Stimulated activated memory B cell treated with anti-CD40 and anti-IgM and Interleukin-4, amounts not matched to agents 10 μg/mL and 1 μg/mL and 100 μg/mL, for 72 hours (primary cell): Measurements from ENCODE around the gene SAMD4A.
"Not testable (repeated sequence)": the region's sequence is repeated elsewhere in the genome, so short reads cannot be mapped to it uniquely, and the experiment has no call there.

Source experiments
- ATAC-seq: fragments of 150-1000 bp; cut with Tn5 transposase; 2 replicates; pipeline ENCODE4 v1.10.0; 2021
- H3K27ac Mint-ChIP-seq: one replicate; pipeline ENCODE4 v1.8.0; 2022; ENCODE audit warnings: mild to moderate bottlenecking, mixed read lengths
- H3K27me3 Mint-ChIP-seq: one replicate; pipeline ENCODE4 v1.8.0; 2022; ENCODE audit warnings: mixed read lengths
- H3K36me3 Mint-ChIP-seq: one replicate; pipeline ENCODE4 v1.8.0; 2022; ENCODE audit warnings: mixed read lengths
- H3K4me1 Mint-ChIP-seq: one replicate; pipeline ENCODE4 v1.8.0; 2022; ENCODE audit warnings: mixed read lengths
- H3K4me3 Mint-ChIP-seq: one replicate; pipeline ENCODE4 v1.8.0; 2022; ENCODE audit warnings: mild to moderate bottlenecking, moderate library complexity, mixed read lengths
- H3K9me3 Mint-ChIP-seq: one replicate; pipeline ENCODE4 v1.8.0; 2022; ENCODE audit warnings: mixed read lengths

Gene SAMD4A

DNA sequence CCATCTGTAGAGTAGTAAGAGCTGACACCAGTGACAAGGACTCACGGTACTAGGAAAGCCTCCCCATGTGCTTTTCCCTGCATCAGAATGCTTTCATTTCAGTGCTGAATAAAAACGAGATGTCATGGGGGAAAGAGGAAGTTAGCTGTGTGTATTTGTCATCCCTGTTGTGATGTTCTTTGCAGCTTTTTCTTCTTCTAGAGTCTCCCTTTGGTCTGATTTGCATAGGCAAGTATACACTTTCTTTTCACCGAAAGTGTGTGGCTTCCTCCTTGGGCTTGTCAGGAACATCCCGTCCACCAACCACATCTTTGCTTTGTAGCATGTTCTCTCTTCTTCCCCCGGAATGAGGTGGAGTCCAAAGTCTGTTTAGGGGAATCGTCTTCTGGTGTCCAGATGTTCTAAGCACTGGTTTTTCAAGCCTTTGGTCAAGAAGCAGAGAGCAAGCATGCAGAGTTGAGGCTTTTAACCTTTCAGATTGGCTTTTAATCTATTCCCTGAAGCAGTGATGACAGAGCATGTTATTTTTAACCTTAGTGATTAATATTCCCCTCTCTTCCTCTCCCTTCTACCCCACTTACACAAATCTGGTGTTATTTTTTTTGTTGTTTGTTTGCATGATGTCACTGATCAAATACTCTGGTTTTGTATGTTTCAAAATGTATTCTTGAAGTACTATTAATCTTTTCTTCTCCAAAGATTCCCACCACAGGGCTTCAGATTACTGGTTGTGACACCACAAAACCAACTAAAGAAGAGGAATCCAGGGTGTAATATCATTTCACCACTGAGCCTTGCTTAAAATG lies 163.4 kb downstream of the SAMD4A start:
- H3K36me3 Mint-ChIP-seq, result peaks cover 4% of the 10 kb centered on the region
- H3K27ac Mint-ChIP-seq, result peak overlapping the region; percentile 83
- H3K9me3 Mint-ChIP-seq, result no peaks in the 10 kb centered on the region
- H3K27me3 Mint-ChIP-seq, result no peaks in the 10 kb centered on the region
- ATAC-seq, result peak; percentile 98
- H3K4me3 Mint-ChIP-seq, result peak overlapping the region; percentile 74
- peaks cover 24% of the 10 kb centered on the region for H3K4me1 Mint-ChIP-seq

DNA sequence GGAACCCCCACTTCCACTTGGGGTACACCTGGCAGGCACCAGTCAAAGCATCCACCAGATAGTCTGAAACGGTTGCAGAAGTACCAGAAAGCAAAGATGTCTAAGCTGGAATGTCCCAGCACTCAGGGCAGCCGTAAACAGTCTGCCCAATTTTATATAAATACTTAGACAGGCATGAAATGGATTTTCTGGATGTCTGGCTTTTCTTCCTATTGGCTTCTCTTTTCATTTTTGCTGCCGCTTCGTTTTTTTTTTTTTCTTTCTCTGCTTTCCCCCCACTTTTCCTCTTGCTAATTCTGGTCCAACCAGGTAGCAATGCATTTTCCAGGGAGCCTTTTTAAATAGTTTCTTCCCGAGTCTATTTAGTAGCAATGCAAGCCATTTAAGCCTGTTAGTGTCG lies 168.0 kb downstream of the SAMD4A start:
- H3K4me1 Mint-ChIP-seq, result peaks cover 16% of the 10 kb centered on the region
- no peaks in the 10 kb centered on the region for H3K9me3 Mint-ChIP-seq
- H3K27ac Mint-ChIP-seq, result no peak overlapping the region
- no peak overlapping the region for H3K4me3 Mint-ChIP-seq
- ATAC-seq, result no peak
- no peaks in the 10 kb centered on the region for H3K27me3 Mint-ChIP-seq
- peaks cover 12% of the 10 kb centered on the region for H3K36me3 Mint-ChIP-seq

- no peak overlapping the region for H3K4me3 Mint-ChIP-seq
- no peaks in the 10 kb centered on the region for H3K9me3 Mint-ChIP-seq
- peaks cover 12% of the 10 kb centered on the region for H3K4me1 Mint-ChIP-seq
- H3K36me3 Mint-ChIP-seq, result peaks cover 12% of the 10 kb centered on the region
- ATAC-seq, result no peak
- H3K27ac Mint-ChIP-seq, result no peak overlapping the region
- H3K27me3 Mint-ChIP-seq, result no peaks in the 10 kb centered on the region
These were observed 168.5 kb downstream of the SAMD4A start for GRCh38 chr14:54735424-54735823.

- Mint-ChIP-seq H3K36me3 (peaks cover 12% of the 10 kb centered on the region), H3K4me1 (no peaks in the 10 kb centered on the region), H3K4me3 (no peak overlapping the region), H3K27ac (peak overlapping the region; percentile 51), H3K9me3 (no peaks in the 10 kb centered on the region), H3K27me3 (no peaks in the 10 kb centered on the region)
- no peak for ATAC-seq
These were observed 170.3 kb downstream of the SAMD4A start for GRCh38 chr14:54737132-54737711.

- H3K27me3 Mint-ChIP-seq, result no peaks in the 10 kb centered on the region
- H3K4me3 Mint-ChIP-seq, result no peak overlapping the region
- H3K36me3 Mint-ChIP-seq, result peaks cover 12% of the 10 kb centered on the region
- ATAC-seq, result no peak
- H3K9me3 Mint-ChIP-seq, result no peaks in the 10 kb centered on the region
- H3K27ac Mint-ChIP-seq, result peak overlapping the region; percentile 51
- no peaks in the 10 kb centered on the region for H3K4me1 Mint-ChIP-seq
These were observed 171.1 kb downstream of the SAMD4A start for GRCh38 chr14:54738009-54738408.

DNA sequence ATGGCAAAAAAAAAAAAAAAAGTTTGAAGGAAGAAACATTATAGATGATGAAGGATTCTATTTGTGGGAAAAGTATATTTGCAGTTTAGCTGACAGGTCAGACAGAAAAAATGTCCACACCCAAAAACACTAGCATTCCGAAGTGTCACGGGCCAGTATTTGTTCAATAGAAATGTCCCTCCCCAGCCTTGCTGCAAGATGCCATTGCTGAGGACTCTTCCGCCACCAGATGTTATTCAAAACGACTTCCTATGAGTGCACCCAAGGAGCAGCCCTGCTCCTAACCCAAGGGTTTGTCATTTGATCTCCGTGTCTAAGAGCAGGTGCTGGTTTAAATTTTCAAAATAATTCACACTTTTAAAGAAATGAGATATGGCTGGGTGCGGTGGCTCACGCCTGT lies 172.6 kb downstream of the SAMD4A start:
- Mint-ChIP-seq H3K9me3 (no peaks in the 10 kb centered on the region), H3K4me3 (no peak overlapping the region), H3K27ac (no peak overlapping the region), H3K36me3 (peaks cover 12% of the 10 kb centered on the region), H3K27me3 (no peaks in the 10 kb centered on the region), H3K4me1 (no peaks in the 10 kb centered on the region)
- no peak for ATAC-seq

DNA sequence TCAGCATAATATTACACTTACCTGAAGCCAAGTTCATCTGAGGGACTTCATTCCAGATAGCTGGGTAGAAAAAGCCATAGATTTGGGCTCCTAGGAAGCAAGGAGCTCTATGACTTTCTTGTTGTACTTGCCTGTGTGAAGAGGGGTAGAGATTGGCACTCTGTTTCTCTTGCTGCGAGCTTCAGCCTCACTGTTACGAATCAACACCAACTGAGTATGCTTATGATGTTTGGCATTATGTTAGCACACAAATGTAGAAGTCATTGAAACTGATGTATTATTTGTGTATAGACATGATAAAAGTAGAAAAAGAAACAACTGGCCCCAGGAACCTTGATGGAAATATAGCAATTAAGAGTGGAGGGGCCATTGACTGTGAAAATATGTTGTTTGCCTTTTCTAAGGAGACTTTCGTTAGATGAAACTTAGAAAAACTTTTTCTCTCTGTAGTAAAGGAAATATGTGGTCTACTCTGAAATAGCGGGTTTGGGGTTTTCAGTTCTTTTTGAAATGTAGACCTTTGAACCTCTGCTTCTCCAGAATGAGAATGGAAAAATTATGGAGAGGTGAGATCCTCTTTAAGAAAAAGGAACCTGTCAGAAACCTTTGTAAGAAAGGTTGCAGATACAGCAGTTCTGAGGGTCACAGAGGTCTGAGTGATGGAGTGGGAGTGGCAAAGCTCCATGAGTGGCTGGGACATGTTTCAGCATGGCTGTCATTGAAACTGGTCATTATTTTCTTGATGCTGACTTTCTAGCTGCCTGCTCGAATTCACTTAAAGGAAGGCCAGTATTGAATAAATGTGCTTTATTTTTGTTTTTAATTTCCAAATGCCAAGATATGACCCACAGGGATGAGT lies 175.8 kb downstream of the SAMD4A start:
- Mint-ChIP-seq H3K4me3 (no peak overlapping the region), H3K27me3 (no peaks in the 10 kb centered on the region), H3K36me3 (peaks cover 12% of the 10 kb centered on the region), H3K9me3 (no peaks in the 10 kb centered on the region), H3K27ac (peak overlapping the region; percentile 20), H3K4me1 (no peaks in the 10 kb centered on the region)
- no peak for ATAC-seq

GRCh38 chr14:54743382-54743781 lies 176.5 kb downstream of the SAMD4A start:
- no peaks in the 10 kb centered on the region for H3K4me1 Mint-ChIP-seq
- no peak for ATAC-seq
- peaks cover 11% of the 10 kb centered on the region for H3K36me3 Mint-ChIP-seq
- H3K4me3 Mint-ChIP-seq, result no peak overlapping the region
- no peaks in the 10 kb centered on the region for H3K9me3 Mint-ChIP-seq
- peak overlapping the region; percentile 20 for H3K27ac Mint-ChIP-seq
- H3K27me3 Mint-ChIP-seq, result no peaks in the 10 kb centered on the region

DNA sequence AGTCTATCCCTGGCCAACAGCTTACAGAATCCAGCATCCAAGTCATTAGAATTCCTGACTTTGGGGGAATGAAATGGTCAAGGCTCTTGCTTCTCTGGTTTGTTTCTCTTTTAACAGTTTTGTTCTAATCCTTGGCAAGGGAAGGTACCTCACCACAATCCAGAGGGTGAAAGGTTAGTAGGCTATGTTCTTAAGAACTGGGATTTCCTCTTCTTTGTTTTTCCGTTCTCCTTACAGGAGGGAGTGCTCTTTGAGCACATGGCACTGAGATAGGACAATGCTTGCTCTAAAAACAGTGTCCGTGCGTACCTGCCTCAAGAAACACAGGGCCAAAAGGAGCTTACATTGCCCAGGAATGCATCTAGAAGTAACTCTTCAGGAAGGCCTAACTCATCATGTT lies 179.1 kb downstream of the SAMD4A start:
- H3K4me3 Mint-ChIP-seq, result no peak overlapping the region
- no peaks in the 10 kb centered on the region for H3K4me1 Mint-ChIP-seq
- H3K9me3 Mint-ChIP-seq, result no peaks in the 10 kb centered on the region
- H3K27ac Mint-ChIP-seq, result no peak overlapping the region
- H3K36me3 Mint-ChIP-seq, result peaks cover 31% of the 10 kb centered on the region
- H3K27me3 Mint-ChIP-seq, result no peaks in the 10 kb centered on the region
- ATAC-seq, result no peak

DNA sequence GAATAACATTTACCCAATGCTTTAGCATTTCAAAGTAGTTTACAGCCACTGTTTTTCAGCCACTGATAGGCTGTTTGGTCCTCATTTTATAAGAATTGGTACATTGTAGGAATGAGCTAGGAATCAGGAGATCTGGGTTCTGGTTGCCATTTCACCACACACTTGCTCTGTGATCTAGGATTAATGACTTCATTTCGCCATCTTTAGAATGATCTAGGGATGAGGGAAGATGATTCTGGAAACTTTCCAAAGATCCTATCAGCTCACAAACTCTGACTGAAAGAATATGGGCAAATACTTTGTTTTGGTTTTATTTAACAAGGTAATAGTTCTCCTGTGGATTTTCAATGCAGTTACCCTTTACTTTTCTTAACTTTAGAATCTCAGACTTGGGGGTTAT lies 180.7 kb downstream of the SAMD4A start:
- no peak for ATAC-seq
- peaks cover 42% of the 10 kb centered on the region for H3K36me3 Mint-ChIP-seq
- H3K27me3 Mint-ChIP-seq, result no peaks in the 10 kb centered on the region
- H3K4me3 Mint-ChIP-seq, result no peak overlapping the region
- no peaks in the 10 kb centered on the region for H3K4me1 Mint-ChIP-seq
- no peak overlapping the region for H3K27ac Mint-ChIP-seq
- no peaks in the 10 kb centered on the region for H3K9me3 Mint-ChIP-seq

- Mint-ChIP-seq H3K4me1 (no peaks in the 10 kb centered on the region), H3K4me3 (no peak overlapping the region), H3K27ac (no peak overlapping the region), H3K9me3 (no peaks in the 10 kb centered on the region), H3K27me3 (no peaks in the 10 kb centered on the region), H3K36me3 (peaks cover 47% of the 10 kb centered on the region)
- ATAC-seq, result no peak
These were observed 182.3 kb downstream of the SAMD4A start for GRCh38 chr14:54749180-54749579.

GRCh38 chr14:54749727-54750126 lies 182.8 kb downstream of the SAMD4A start:
- peaks cover 48% of the 10 kb centered on the region for H3K36me3 Mint-ChIP-seq
- no peak overlapping the region for H3K27ac Mint-ChIP-seq
- no peak for ATAC-seq
- no peaks in the 10 kb centered on the region for H3K4me1 Mint-ChIP-seq
- no peak overlapping the region for H3K4me3 Mint-ChIP-seq
- H3K9me3 Mint-ChIP-seq, result no peaks in the 10 kb centered on the region
- no peaks in the 10 kb centered on the region for H3K27me3 Mint-ChIP-seq

DNA sequence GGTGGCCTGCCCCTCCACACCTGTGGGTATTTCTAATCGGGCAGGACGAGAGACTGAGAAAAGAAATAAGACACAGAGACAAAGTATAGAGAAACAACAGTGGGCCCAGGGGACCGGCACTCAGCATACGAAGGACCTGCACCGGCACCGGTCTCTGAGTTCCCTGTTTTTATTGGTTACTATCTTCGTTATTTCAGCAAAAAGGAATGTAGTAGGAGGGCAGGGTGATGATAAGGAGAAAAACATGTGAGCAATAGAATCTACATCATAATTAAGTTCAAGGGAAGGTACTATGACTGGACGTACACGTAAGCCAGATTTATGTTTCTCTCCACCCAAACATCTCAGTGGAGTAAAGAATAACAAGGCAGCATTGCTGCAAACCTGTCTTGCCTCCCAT lies 185.7 kb downstream of the SAMD4A start:
- H3K4me1 Mint-ChIP-seq, ATAC-seq, H3K27me3 Mint-ChIP-seq, H3K9me3 Mint-ChIP-seq, H3K4me3 Mint-ChIP-seq, H3K27ac Mint-ChIP-seq: not testable (repeated sequence)
- H3K36me3 Mint-ChIP-seq, result peaks cover 50% of the 10 kb centered on the region

DNA sequence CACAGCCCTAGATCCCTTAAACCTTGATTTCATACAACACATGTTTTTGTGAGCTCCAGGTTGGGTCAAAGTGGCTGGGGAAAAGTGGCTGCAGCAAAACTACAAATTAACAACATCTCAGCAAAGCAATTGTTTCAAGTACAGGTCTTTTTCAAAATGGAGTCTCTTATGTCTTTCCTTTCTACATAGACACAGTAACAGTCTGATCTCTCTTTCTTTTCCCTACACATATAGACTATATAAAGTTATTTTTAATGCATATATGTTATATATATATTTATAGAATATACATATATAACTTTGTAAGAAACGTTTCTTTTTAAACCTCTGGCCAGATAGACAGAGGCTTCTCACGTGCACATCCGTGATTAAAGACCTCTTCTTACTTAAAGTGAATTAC lies 186.5 kb downstream of the SAMD4A start:
- not testable (repeated sequence) for H3K4me3 Mint-ChIP-seq, H3K4me1 Mint-ChIP-seq, H3K27ac Mint-ChIP-seq, H3K9me3 Mint-ChIP-seq, ATAC-seq, H3K27me3 Mint-ChIP-seq
- H3K36me3 Mint-ChIP-seq, result peaks cover 49% of the 10 kb centered on the region

- no peak overlapping the region for H3K27ac Mint-ChIP-seq
- no peak overlapping the region for H3K4me3 Mint-ChIP-seq
- no peaks in the 10 kb centered on the region for H3K27me3 Mint-ChIP-seq
- no peak for ATAC-seq
- no peaks in the 10 kb centered on the region for H3K9me3 Mint-ChIP-seq
- peaks cover 42% of the 10 kb centered on the region for H3K36me3 Mint-ChIP-seq
- H3K4me1 Mint-ChIP-seq, result no peaks in the 10 kb centered on the region
These were observed 187.2 kb downstream of the SAMD4A start for GRCh38 chr14:54754116-54754622.
